ENCODE measurements around the gene ABR.

- TF ChIP-seq POLR2A (IDR thresholded peaks at IDR 0.05; ENCODE audit: extremely low read depth, insufficient read length) (no peak), CTCF (IDR thresholded peaks at IDR 0.05; ENCODE audit: low read depth, low read length) (no peak), MAX (IDR thresholded peaks at IDR 0.05; ENCODE audit: low read depth, low read length) (no peak), MYC (IDR thresholded peaks at IDR 0.05; ENCODE audit: low read depth, low read length) (no peak)
Measured at GRCh38 chr17:1009229-1010085, 170.3 kb downstream of the ABR start.

All from NB4 (cell line).